HG02588 (cell line): ENCODE measurements around the gene DHX34.
"Not testable (repeated sequence)": the region's sequence is repeated elsewhere in the genome, so short reads cannot be mapped to it uniquely, and the experiment has no call there.

Experiments used
- ATAC-seq: cut with Tn5 transposase; IDR thresholded peaks from one replicate; pipeline ENCODE4 v1.9.1; 2021; ENCODE audit warnings: mild to moderate bottlenecking, moderate library complexity; ENCODE audit not compliant: unreplicated experiment

Gene DHX34

DNA sequence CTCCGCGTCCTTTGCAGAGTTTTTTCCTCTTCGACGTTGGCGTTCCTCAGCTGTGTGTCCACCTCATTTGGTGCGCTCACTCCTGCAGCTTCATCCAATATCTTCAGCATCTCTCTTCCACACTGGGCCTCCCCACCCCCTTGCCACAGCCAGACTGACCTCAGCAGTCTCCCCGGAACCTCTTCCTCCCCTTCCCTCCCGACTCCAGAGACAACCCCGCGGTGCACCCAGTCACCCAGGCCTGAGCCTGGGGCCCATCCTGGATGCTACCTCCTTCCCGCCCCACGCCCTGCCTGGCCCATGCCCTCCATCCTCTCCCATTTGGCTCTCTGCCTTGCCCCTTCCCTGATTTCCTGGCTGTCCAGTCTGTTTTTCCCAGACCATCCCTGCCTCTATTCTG is 25.2 kb upstream of the DHX34 start:
- ATAC-seq: no peak

GRCh38 chr19:47324502-47324901 is 24.6 kb upstream of the DHX34 start:
- no peak for ATAC-seq

DNA sequence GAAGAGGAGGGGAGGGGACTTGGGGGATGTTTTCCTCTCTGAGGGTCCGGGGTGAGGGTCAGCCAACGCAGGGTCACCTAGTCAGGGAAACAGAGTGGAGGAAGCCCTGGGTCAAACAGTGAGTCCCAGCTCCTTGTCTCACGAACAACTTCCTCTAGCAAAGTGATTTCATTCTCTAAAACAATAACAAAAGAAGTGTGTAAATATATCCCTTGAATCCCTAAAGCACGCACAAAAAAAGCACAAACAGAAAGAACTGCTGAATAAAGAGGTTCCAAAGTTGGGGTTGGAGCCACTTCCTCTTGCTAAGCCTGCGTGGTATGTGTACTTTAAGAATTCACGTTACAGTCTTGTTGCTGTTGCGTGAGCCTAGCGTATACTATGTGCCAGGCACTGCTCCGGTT is 18.6 kb upstream of the DHX34 start:
- no peak for ATAC-seq

DNA sequence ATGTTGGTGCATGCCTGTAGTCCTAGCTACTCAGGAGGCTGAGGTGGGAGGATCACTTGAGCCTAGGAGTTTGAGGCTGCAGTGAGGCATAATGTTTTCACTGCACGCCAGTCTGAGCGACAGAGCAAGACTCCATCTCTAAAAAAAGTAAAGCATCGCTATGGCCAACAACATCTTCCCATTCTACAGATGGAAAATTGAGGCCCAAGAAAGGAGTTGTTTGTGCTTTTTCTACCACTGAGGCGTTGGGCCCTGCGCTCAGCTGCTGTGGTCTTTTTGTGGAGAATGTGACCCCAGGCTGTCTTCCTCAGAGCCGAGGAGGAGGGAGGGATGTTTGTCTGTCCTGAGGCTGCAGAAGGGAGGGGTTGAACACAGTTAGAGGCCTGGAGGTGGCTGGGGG is 17.6 kb upstream of the DHX34 start:
- no peak for ATAC-seq

- ATAC-seq: no peak
Observed at GRCh38 chr19:47331931-47332547, 17.1 kb upstream of the DHX34 start, which contains the start of gene C5AR2. Gene C5AR2 (plus strand): TSS chr19:47332175. CDS start chr19:47340800, 8,625 bp downstream.

- not testable (repeated sequence) for ATAC-seq
Observed at GRCh38 chr19:47336765-47337718, 12.1 kb upstream of the DHX34 start.

- no peak for ATAC-seq
Observed at GRCh38 chr19:47339196-47339880, 9.8 kb upstream of the DHX34 start.

DNA sequence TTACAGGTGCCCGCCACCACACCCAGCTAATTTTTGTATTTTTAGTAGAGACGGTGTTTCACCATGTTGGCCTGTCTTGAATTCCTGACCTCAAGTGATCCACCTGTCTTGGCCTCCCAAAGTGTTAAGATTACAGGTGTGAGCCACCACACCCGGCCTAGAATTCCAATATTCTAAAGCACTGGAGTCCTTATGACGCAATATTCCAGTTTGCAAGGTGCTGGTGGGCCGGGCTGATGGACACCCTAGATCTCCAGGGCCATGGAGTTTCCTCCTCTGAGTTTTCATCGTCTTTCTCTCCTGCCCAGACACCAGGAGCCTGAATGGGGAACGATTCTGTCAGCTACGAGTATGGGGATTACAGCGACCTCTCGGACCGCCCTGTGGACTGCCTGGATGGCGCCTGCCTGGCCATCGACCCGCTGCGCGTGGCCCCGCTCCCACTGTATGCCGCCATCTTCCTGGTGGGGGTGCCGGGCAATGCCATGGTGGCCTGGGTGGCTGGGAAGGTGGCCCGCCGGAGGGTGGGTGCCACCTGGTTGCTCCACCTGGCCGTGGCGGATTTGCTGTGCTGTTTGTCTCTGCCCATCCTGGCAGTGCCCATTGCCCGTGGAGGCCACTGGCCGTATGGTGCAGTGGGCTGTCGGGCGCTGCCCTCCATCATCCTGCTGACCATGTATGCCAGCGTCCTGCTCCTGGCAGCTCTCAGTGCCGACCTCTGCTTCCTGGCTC is 8.5 kb upstream of the DHX34 start:
- no peak for ATAC-seq

DNA sequence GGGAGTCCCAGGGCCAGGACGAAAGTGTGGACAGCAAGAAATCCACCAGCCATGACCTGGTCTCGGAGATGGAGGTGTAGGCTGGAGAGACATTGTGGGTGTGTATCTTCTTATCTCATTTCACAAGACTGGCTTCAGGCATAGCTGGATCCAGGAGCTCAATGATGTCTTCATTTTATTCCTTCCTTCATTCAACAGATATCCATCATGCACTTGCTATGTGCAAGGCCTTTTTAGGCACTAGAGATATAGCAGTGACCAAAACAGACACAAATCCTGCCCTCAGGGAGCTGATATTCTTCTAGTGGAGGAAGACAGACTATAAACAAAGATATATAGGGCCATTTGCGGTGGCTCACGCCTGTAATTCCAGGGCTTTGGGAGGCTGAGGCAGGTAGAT is 7.4 kb upstream of the DHX34 start:
- ATAC-seq: no peak

- no peak for ATAC-seq
Observed at GRCh38 chr19:47343194-47343802, 5.8 kb upstream of the DHX34 start.

- ATAC-seq: no peak
Observed at GRCh38 chr19:47344425-47344824, 4.7 kb upstream of the DHX34 start.

DNA sequence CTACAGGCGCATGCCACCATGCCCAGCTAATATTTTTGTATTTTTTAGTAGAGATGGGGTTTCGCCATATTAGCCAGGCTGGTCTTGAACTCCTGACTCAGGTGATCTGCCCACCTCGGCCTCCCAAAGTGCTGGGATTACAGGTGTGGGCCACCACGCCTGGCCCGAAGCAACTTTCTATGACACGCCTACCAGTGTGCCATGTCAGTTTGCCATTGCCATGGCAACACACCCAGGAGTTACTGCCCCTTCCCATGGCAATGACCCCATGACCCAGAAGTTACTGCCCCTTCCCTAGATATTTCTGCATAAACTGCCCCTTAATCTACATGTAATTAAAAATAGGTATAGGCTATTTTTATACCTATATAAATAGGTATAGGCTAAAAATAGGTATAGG is 3.1 kb upstream of the DHX34 start:
- ATAC-seq: not testable (repeated sequence)

DNA sequence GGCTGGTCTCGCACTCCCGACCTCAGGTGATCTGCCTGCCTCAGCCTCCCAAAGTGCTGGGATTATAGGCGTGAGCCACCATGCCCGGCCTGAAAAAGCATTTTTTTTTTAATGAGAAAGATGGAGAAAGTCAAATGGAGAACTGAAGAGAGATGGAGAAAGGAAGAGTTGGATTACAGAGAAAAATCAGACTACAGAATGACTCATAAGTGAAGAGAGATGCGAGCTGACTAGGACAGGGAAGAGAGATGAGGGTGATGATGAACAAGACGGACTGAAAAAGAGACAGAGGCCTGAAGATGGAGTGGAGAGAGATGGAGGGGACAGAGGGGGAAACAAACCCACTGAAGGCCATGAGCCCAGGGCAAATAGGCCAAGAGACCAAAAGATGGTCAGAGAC is 1.5 kb downstream of the DHX34 start:
- no peak for ATAC-seq

DNA sequence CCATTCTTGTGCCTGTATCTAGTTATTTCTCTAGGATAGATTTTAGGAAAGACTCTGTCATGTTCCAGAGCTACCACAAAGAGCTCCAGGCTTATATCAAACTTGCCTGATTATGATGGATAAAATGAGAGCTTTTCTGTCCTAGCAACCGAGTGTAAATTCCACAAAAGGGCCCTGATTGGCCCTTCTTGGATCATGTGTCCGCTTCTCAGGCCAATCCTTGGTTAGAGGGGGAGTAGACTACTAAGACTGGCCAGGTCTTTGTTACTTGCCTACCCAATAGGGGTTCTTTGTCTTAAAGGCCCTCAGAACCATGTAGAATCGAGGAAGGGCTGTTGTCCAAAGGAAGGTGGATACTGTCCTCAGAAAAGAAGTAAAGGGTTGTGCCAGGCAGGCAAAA is 2.4 kb downstream of the DHX34 start:
- no peak for ATAC-seq

DNA sequence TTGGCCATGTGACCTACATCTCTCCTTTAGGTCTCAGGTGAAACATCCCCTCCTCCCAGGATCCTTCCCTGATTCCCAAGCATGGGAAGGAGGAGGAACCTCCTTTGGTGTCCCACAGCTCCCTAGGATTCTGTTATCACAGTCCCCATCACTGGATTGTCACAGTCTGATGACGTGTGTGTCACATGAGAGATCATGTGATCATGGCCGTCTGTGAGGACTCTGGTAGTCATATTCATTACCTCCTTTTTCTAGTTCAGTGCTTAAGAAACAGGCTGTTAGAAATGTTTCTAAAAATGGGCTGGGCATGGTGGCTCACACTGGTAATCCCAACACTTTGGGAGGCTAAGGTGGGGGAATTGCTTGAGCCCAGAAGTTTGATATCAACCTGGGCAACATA is 3.0 kb downstream of the DHX34 start:
- no peak for ATAC-seq

GRCh38 chr19:47353307-47353712 is 4.2 kb downstream of the DHX34 start:
- no peak for ATAC-seq

GRCh38 chr19:47356900-47357299 is 7.8 kb downstream of the DHX34 start:
- ATAC-seq: no peak

- no peak for ATAC-seq
Observed at GRCh38 chr19:47357788-47358680, 8.9 kb downstream of the DHX34 start.

GRCh38 chr19:47358936-47359335 is 9.8 kb downstream of the DHX34 start:
- no peak for ATAC-seq

GRCh38 chr19:47362321-47362720 is 13.2 kb downstream of the DHX34 start:
- ATAC-seq: no peak
